NCI-H82 treated with DMSO at 0.1 percent for 48 hours (cell line): ENCODE data around the gene AJAP1.

ENCODE experiments used
- DNase-seq: peaks from one replicate; lab custom pipeline; 2025; ENCODE audit not compliant: unreplicated experiment; lab: John Stamatoyannopoulos, UW

AJAP1 gene

GRCh38 chr1:4762146-4762545 lies 107.7 kb downstream of the AJAP1 start:
- no peak for DNase-seq

DNA sequence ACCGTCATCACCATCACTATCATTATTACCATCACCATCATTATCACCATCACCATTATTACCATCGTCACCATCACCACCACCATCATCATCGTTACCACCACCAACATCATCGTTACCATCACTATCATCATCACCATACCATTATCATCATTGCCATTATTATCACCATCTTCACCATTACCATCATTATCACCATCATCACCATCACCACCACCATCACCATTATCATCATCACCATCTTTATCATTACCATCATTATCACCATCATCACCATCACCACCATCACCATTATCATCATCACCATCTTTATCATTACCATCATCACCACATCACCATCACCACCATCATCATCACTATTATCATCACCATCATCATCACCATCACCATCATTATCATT lies 112.9 kb downstream of the AJAP1 start:
- no peak for DNase-seq

- no peak for DNase-seq
Measured at GRCh38 chr1:4768553-4768952, 114.1 kb downstream of the AJAP1 start.

DNA sequence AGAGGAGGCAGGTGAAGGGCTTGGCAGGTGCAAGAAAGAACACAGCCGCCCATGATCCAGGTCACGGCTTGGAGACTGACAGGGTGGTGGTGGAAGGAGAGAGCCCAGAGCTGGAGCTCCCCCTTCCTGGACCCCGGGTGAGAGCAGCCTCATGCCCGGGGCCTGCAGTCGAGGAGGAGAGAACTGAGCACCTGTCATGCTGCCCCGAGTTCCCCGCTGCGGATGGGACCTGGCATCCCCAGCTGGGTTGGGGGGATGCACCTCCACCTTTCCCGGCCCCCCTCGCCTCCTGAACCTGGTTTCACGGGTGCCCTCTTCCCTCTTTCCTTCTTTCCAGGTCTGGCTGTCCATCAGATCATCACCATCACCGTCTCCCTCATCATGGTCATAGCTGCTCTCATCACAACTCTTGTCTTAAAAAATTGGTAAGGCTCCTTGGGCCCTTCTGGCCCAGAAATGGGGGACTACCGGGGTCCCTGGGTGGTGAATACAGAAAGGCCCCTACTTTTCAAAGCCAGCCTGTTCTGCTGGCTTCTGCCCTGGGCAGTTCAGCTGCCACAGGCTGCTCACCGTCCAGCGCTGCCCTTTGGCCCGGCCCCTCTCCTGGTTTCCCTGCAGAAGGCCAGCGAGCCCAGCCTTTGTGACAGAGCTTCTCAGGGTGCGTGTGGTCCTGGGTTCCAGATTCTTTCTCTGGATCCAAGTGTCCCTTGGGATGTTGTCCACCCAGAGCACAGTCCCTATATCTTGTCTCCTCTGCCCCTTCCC lies 115.3 kb downstream of the AJAP1 start:
- no peak for DNase-seq

DNA sequence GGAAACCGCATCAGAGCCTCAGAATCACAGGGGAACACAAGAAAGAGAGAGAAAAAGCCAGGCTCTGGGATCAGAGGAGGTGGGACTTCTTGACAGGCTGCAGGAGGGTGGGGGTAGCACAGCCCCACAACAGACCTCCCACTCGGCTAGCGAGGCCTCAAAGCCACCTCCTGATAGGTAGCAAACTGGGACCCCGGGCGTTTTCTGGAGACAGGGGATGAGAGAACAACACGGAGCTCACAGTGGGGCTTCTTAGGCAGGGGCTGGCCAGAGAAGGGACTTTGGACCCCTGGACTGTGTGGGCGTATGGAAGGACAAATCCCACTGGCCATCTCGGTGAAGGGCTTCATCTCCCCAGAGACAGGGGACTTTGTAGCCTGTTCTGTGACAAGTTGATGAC lies 116.3 kb downstream of the AJAP1 start:
- DNase-seq: no peak

- no peak for DNase-seq
Measured at GRCh38 chr1:4771267-4771666, 116.9 kb downstream of the AJAP1 start.

- DNase-seq: no peak
Measured at GRCh38 chr1:4771721-4772120, 117.3 kb downstream of the AJAP1 start.

DNA sequence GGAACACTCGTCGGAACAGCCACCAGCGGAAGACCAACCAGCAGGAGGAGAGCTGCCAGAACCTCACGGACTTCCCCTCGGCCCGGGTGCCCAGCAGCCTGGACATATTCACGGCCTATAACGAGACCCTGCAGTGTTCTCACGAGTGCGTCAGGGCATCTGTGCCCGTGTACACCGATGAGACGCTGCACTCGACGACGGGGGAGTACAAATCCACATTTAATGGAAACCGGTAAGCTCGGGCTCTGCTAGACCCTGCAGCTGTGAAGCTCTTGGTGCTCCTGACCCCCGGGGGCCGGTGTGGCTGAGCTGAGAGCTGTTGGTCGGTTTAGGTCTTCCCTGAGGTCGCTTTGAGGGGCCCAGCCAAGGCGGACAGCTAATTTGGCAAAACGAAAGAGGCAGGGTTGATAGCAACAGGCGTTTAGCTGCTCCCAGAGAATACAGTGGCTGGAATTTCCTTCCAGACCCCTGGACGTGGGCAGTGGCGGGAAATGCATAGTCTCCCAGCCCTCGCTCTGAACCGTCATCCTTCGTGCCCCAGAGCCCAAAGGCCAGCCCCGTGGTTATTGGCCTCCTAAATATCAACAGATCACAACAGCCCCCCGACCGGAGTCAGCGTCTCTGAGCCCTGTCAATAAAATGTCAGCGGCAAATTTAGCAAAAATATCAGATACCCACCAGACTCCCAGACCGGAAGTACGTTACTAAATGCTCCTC lies 118.0 kb downstream of the AJAP1 start:
- no peak for DNase-seq

- no peak for DNase-seq
Measured at GRCh38 chr1:4773226-4773625, 118.8 kb downstream of the AJAP1 start.

DNA sequence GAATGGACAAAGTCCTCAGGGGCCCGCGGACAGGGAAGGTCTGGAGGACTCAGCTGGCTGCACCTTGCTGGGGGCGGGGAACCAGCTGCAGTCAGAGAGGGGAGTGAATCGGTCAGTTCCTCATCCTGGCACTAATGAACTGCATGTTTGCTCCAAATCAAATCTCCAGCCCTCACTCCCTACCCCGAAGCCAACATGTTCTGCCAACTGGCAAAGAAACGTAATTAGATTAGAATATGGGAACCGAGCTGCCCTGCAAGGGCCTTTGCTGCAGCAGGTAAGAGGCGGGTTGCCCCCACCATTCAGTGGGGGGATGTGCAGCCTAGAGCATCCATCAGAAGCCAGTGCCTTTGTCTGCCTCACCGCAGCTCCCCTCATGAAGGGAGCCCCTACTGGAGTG lies 121.1 kb downstream of the AJAP1 start:
- DNase-seq: no peak

DNA sequence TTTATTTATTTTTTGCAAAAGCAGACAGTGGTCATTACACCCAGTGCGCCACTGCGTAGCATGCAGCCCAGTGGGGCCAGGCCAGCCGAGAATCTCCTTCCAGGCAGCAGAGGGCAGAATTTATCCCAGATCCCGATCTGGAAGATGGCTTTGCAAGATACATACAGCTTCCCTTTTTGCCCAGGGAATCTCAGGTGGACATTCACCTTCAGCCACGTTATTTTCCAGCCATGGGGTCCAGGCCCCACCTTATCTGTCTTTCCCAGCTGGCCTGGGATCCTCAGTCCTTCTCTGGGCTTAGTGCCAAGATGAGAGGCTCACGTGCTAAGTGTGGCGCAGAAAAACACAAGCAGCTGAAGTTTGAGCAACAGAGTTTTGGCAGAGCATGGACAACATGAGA lies 123.6 kb downstream of the AJAP1 start:
- no peak for DNase-seq

GRCh38 chr1:4781646-4782045 lies 127.2 kb downstream of the AJAP1 start:
- no peak for DNase-seq

GRCh38 chr1:4784761-4785160 lies 130.4 kb downstream of the AJAP1 start:
- no peak for DNase-seq

GRCh38 chr1:4786055-4786454 lies 131.6 kb downstream of the AJAP1 start:
- no peak for DNase-seq

- no peak for DNase-seq
Measured at GRCh38 chr1:4787551-4787950, 133.1 kb downstream of the AJAP1 start.

- DNase-seq: no peak
Measured at GRCh38 chr1:4792565-4792964, 138.2 kb downstream of the AJAP1 start.

DNA sequence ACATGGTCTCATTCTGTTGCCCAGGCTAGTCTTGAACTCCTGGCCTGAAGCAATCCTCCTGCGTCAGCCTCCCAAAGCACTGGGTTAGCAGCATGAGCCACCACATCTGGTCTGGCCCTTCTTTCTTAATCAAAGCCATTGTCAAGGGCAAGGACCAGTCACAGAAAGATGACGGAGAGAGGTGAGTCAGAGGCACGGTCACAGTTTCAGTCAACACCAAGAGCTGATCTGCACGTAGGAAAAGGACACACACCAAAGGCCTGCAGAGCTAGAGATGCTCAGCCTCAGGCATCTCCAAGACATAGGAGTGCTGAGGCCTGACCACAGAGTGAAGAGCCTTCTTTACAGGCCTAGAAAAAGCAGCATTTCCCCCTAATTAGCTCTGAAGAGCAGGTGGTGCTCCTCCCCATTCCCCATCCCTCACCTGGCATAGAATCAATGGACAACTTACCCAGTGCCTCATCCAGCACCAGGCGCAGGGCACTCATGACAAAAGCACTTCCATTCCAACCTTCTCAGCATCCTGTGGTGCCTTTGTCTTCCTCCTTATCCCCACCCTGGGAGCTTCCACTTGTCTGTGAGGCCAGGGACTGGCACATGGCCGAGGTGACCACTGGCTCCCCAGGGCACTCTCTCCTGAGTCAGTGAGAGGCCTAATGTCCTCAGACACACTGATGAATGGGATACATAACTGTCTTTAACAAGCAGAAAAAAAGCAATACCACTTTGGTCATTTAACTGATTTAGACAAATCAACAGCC lies 139.8 kb downstream of the AJAP1 start:
- DNase-seq: no peak

GRCh38 chr1:4796161-4797015 lies 142.0 kb downstream of the AJAP1 start:
- DNase-seq: no peak

GRCh38 chr1:4797016-4797410 lies 142.6 kb downstream of the AJAP1 start:
- DNase-seq: no peak

- DNase-seq: no peak
Measured at GRCh38 chr1:4797429-4797828, 143.0 kb downstream of the AJAP1 start.
